H1 (cell line): ENCODE data around the gene AHDC1. TPM values are rescaled to one million over a fixed set of nuclear protein-coding genes. Genes with fewer than 3 reads are reported as not detected.

Experiments
- CHD2 ChIP-seq: IDR thresholded peaks from 2 replicates; pipeline ENCODE4 v1.6.1; 2012; ENCODE audit warnings: low read length, improper control_type of control experiment
- CTCF ChIP-seq, 3 experiments: IDR thresholded peaks; 1 replicate in 2 of 3; 2 replicates in 1 of 3; pipeline versions ENCODE4 v1.5.1 to v1.6.1; 2011; ENCODE audit warnings: low read length in 3 of 3, mild to moderate bottlenecking in 3 of 3, inconsistent platforms in 2 of 3, low read depth in 1 of 3, moderate library complexity in 1 of 3; ENCODE audit not compliant: insufficient read depth in 1 of 3; ENCODE audit errors: control extremely low read depth in 1 of 3
- E2F6 ChIP-seq: IDR thresholded peaks from 2 replicates; pipeline ENCODE4 v1.6.1; 2012; ENCODE audit warnings: inconsistent platforms
- NRF1 ChIP-seq: IDR thresholded peaks from 2 replicates; pipeline ENCODE4 v1.6.1; 2011; ENCODE audit warnings: mild to moderate bottlenecking, low read depth, low read length, improper control_type of control experiment
- PHF8 ChIP-seq: fragments of 200-600 bp; sonication (generic); conservative IDR thresholded peaks from 2 replicates; pipeline ENCODE4 v1.7.1; 2012; ENCODE audit warnings: low read depth, mild to moderate bottlenecking, inconsistent platforms, low read length, moderate library complexity
- POU5F1 ChIP-seq: IDR thresholded peaks from 2 replicates; pipeline ENCODE4 v1.6.1; 2011; ENCODE audit warnings: low read depth, mild to moderate bottlenecking, low read length, moderate library complexity
- YY1 ChIP-seq: IDR thresholded peaks from 2 replicates; pipeline ENCODE4 v1.6.1; 2011; ENCODE audit warnings: low read depth, mild to moderate bottlenecking, low read length
- polyA plus RNA-seq, 7 experiments: library from polyadenylated mRNA; depleted of rRNA in 3 of 7; stranded (reverse) in 5 of 7; unstranded in 2 of 7; fragments of >200 nt in 5 of 7; fragments of 200-250 nt in 2 of 7; gene quantifications; 1 replicate in 5 of 7; 2 replicates in 1 of 7; 4 replicates in 1 of 7; pipeline versions ENCODE4 v1.2.1 to v1.2.3, GENCODE V29; 2011 to 2013; ENCODE audit warnings: missing spikeins in 2 of 7, mixed read lengths in 2 of 7
- total RNA-seq: library from RNA; stranded (reverse); fragmentation: NEBNext Ultra II Directional; extraction: Animal tissue kit (Norgen Biotek cat#: 25700); gene quantifications from 2 replicates; pipeline ENCODE4 v1.2.1, GENCODE V29; 2021

AHDC1 gene
- total and polyA plus RNA-seq, 2 of the 8 experiments (the other 6 are each of a cell fraction or from before 2014, with no cell fraction given): 4.4 to 35.1 TPM

- TF ChIP-seq CTCF (IDR thresholded peaks at IDR 0.05; ENCODE audit: control extremely low read depth in 1 of 3, insufficient read depth in 1 of 3, low read depth in 1 of 3, low read length in 3 of 3) (no peak), E2F6 (no peak), NRF1 (no peak), POU5F1 (no peak), YY1 (no peak), CHD2 (no peak), PHF8 (no peak)
Observed at GRCh38 chr1:27536010-27536757, 67.8 kb downstream of the AHDC1 start (continued).
